ENCODE data around the gene STARD8. TPM values are rescaled to one million over a fixed set of nuclear protein-coding genes. Genes with fewer than 3 reads are reported as not detected.
"Not testable (repeated sequence)": the region's sequence is repeated elsewhere in the genome, so short reads cannot be mapped to it uniquely, and the experiment has no call there.

The STARD8 gene
- total RNA-seq, 1 donor from 2014 or later: 14.0 TPM

DNA sequence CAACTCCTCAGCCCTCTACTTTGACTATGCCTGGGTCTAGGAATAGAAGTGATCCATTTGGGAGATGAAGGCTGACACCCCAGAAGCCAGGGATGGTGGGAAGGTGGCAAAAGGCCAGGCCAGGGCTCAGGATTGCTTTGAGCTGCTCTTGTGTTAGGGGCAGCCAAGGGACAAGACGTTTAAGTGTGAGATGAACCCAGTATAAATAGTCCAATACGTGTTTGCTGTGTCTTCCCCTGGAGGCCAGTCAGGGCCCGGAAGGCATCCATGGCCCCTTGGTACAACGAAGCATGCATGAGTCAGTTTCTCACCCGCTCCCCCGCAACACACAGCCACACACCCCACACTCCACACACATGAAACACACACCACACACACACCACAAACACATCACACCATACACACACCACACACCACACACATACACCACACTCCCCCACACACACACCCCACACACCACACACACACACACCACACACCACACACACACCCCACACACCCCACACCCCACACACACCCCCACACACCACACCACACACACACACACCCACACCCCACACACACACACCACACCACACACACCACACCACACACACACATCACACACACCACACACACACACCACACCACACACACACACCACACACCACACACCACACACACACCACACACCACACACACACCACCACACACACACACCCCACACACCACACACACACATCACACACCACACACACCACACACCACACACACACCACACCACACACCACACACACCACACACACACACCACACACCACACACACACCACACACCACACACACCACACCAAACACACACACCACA, 5.1 kb downstream of the STARD8 start:
- Histone ChIP-seq H3K27ac (no peak overlapping the region), H3K27me3 (no peaks in the 10 kb centered on the region), H3K4me3 (no peak overlapping the region), H3K9me3 (no peaks in the 10 kb centered on the region), H3K36me3 (no peaks in the 10 kb centered on the region), H3K4me1 (no peaks in the 10 kb centered on the region)
- DNase-seq (ENCODE audit: extremely low spot score in 2 of 2): no peak
- intact Hi-C loops (cut with DNase I): no loop called here
- TF ChIP-seq POLR2A (IDR thresholded peaks at IDR 0.05) (no peak), POLR2AphosphoS5 (IDR thresholded peaks at IDR 0.05; ENCODE audit: insufficient read depth in 1 of 2, low read depth in 1 of 2) (no peak)
- TF ChIP-seq, protein P1, sequence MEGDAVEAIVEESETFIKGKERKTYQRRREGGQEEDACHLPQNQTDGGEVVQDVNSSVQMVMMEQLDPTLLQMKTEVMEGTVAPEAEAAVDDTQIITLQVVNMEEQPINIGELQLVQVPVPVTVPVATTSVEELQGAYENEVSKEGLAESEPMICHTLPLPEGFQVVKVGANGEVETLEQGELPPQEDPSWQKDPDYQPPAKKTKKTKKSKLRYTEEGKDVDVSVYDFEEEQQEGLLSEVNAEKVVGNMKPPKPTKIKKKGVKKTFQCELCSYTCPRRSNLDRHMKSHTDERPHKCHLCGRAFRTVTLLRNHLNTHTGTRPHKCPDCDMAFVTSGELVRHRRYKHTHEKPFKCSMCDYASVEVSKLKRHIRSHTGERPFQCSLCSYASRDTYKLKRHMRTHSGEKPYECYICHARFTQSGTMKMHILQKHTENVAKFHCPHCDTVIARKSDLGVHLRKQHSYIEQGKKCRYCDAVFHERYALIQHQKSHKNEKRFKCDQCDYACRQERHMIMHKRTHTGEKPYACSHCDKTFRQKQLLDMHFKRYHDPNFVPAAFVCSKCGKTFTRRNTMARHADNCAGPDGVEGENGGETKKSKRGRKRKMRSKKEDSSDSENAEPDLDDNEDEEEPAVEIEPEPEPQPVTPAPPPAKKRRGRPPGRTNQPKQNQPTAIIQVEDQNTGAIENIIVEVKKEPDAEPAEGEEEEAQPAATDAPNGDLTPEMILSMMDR (IDR thresholded peaks at IDR 0.05): no peak

DNA sequence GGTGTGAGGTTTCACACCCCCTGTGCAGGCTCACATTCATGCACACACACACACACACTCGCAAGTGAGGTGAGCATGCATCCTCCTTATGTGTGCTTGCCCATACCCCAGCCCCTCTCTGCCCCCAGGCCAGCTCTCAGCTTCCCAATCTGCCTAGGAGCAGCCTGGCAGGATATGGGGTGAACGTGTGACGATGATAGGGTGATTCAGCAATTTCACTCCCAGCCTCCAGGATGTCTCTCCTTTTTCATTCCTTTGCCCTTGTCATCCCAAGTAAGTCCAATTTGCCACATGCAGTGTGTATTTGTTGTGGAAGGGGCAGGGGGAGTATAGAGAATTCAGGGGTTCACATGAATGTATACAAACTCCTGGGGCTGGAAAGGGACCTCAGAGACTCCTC, 7.2 kb downstream of the STARD8 start:
- H3K27ac ChIP-seq: no peak overlapping the region
- H3K4me1 ChIP-seq: no peaks in the 10 kb centered on the region
- no peak for DNase-seq (ENCODE audit: extremely low spot score in 2 of 2)
- intact Hi-C loops (cut with DNase I): no loop called here
- H3K9me3 ChIP-seq: no peaks in the 10 kb centered on the region
- no peak overlapping the region for H3K4me3 ChIP-seq
- no peak for TF ChIP-seq POLR2A (IDR thresholded peaks at IDR 0.05)
- TF ChIP-seq, protein P1 (IDR thresholded peaks at IDR 0.05): no peak
- no peaks in the 10 kb centered on the region for H3K27me3 ChIP-seq
- no peaks in the 10 kb centered on the region for H3K36me3 ChIP-seq

- H3K27me3 ChIP-seq; H3K4me3 ChIP-seq; H3K4me1 ChIP-seq; intact Hi-C loops (cut with DNase I); H3K9me3 ChIP-seq; DNase-seq (ENCODE audit: extremely low spot score in 2 of 2); H3K36me3 ChIP-seq; H3K27ac ChIP-seq: not testable (repeated sequence)
Observed at GRCh38 chrX:68656473-68656872, 9.0 kb downstream of the STARD8 start.

- H3K27ac ChIP-seq: no peak overlapping the region
Observed at GRCh38 chrX:68658530-68658929, 11.1 kb downstream of the STARD8 start.

GRCh38 chrX:68659385-68659784, 11.9 kb downstream of the STARD8 start:
- no peaks in the 10 kb centered on the region for H3K27me3 ChIP-seq
- no peaks in the 10 kb centered on the region for H3K9me3 ChIP-seq
- H3K4me1 ChIP-seq: no peaks in the 10 kb centered on the region
- H3K4me3 ChIP-seq: no peak overlapping the region
- H3K27ac ChIP-seq: no peak overlapping the region
- DNase-seq (ENCODE audit: extremely low spot score in 2 of 2): no peak
- TF ChIP-seq POLR2AphosphoS5 (IDR thresholded peaks at IDR 0.05; ENCODE audit: insufficient read depth in 1 of 2, low read depth in 1 of 2) (no peak), POLR2A (IDR thresholded peaks at IDR 0.05) (no peak)
- TF ChIP-seq, protein P1 (IDR thresholded peaks at IDR 0.05): no peak
- intact Hi-C loops (cut with DNase I): no loop called here
- H3K36me3 ChIP-seq: no peaks in the 10 kb centered on the region

More at GRCh38 chrX:68658530-68658929, 11.1 kb downstream of the STARD8 start:
- TF ChIP-seq, protein P1 (IDR thresholded peaks at IDR 0.05): no peak
- TF ChIP-seq POLR2A (IDR thresholded peaks at IDR 0.05) (no peak), POLR2AphosphoS5 (IDR thresholded peaks at IDR 0.05; ENCODE audit: insufficient read depth in 1 of 2, low read depth in 1 of 2) (no peak)
- intact Hi-C loops (cut with DNase I): no loop called here
- H3K27me3 ChIP-seq: no peaks in the 10 kb centered on the region
- H3K4me3 ChIP-seq: no peak overlapping the region
- H3K9me3 ChIP-seq: no peaks in the 10 kb centered on the region
- H3K36me3 ChIP-seq: no peaks in the 10 kb centered on the region
- DNase-seq (ENCODE audit: extremely low spot score in 2 of 2): no peak
- no peaks in the 10 kb centered on the region for H3K4me1 ChIP-seq

Measured in vagina (tissue), 2 donors.